IPS DF 4.7 (cell line): ENCODE measurements around the gene LTBP1.

Experiments
- DNase-seq: peaks from one replicate; pipeline ENCODE4 v3.0.0-alpha.2; 2013; ENCODE audit warnings: low spot score; ENCODE audit errors: extremely low read depth

The LTBP1 gene

DNA sequence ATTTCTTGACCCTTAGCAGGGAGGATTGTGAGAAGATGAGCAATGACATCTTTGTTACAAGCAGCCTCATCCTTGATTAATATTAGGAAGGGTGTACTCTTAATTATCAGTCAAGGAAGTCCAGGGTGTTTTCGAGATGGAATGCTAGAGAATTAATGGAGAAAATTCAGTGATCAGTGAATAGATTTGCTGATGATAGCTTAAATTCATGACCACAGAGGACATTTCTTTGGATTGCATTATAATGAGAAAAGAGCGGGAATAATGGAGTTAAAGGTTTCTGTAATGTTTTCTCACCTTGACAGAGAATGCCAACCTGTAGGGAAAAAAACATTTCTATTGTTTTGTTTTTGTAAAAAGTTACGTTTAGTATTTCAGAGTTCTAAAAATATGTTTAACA lies 249.9 kb downstream of the LTBP1 start:
- no peak for DNase-seq

DNA sequence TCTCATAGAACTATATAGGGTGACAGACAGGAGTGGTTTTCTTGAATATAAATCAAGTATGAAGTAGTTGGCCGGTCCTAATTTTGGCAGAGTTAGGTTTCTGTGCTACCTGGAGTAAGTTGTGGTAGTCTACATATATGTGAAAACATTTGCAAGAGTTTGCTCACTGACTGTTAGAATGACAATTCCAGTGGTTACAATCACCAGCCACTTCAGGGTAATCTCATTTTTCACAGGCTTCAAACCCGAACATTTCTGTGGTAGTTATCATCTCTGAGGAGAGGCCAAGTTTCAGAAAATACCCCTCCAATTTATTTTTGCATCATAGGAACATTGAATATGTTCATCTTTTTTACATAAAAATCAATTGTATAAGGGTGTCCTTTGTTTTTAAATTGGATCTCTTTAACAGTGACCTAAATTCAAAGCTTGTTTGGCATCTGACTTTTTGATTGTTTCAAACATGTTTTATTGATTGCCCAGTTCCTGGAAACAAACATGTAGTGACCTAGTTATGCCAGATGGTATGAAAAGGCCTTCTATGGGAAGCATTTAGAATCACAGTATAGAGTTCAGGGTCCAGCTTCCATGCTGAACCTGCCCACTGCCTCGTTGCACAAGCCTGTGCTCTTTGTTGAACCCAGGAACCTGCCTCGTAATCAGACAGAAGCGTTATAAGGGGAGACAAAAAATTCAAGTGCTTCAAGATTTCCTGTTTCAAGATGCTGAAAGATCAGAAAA lies 250.6 kb downstream of the LTBP1 start:
- no peak for DNase-seq

- no peak for DNase-seq
These were observed 256.1 kb downstream of the LTBP1 start for GRCh38 chr2:33202641-33203522.

DNA sequence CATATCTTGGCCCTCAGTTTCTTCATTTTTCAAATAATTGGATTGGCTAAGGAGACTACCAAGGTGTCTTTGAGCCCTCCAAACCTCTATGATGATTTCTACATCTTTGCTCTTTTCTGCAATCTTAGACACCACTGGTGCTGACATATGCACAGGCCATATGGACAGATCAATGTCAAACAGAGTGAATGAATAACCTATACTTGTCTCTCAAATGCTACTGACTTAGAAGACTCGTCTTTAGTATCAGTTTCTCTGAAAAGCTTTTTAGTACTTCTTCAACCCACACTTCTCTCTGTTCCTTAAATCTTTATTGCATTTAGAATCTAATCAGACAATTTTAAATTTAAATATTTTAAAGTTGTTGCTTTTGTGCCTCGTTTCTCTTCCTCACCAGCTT lies 258.2 kb downstream of the LTBP1 start:
- no peak for DNase-seq

DNA sequence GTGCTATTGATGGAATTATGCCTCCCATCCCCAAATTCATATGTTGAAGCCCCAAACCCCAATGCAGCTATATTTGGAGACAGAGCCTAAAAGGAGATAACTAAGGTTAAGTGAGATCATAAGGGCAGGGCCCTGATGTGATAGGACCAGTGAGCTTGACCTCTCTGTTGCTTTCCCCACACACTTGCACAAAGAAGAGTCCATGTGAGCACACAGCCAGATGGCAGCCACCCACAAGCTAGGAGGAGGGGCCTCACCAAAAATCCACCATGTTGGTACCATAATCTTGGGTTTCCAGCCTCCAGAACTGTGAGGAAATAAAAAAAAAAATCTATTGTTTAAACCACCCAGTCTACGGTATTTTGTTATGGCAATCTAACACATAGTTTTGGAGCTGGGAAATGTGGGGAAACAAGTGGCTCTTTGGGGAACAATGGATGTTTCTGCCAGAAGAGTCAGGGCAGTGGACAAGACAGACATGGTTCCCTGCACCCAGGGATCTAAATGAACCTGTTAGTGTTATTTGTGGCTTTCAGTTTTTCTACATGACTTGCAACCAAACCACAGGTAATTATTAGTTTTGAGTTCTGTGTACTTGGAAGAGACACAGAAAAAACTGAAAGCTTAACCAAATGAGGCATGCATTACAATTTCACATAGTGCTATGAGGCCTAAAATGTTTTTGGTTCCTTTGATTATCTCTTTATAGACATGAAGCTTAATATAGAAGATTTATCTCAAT lies 259.1 kb downstream of the LTBP1 start:
- DNase-seq, result no peak

DNA sequence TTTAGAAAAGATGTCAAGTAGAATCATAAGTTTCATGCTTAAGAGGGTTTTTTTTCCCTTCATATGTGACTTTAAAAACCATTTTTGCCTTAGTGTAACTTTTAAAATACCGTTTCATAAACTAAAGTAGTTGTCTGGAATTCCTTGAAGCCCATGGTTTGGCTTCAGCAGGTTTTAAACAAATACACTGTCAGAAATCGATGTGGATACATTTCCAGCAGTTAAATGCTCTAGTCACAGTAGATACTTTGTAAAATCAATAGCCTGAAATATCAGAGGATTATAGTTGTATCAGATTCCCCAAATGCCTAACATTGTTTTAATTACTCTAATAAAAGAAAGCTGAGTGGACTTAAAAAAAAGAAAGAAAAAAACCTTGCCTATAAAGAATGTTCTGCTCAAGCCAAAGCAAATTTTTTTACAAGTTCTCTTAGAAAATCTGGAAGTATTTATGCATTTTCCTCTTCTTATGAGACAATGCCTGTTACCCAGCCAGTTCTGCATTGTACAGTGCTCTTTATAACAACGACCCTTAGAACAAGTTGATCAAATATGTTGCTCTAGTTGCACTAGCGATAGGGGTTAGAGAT lies 260.5 kb downstream of the LTBP1 start:
- no peak for DNase-seq

GRCh38 chr2:33208400-33208799 lies 261.6 kb downstream of the LTBP1 start:
- no peak for DNase-seq

DNA sequence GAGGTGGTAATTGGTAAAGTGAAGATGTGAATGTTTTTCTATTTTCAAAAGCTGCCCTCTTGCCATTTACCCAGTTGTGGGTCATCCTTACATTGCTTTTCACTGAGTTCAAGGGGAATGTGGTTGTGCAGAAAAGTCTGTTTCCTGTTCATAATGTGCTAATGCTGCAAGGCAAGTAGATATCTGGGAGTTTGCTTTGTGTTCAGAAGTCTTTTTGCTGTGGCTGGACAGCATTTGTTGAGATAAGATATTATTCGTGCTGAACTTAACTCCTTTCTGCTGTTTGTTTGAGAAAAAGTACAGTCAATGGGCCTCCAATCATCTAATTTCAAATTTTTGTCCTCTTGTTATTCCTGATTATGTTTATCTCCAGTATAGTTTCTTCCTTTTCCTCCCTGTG lies 263.2 kb downstream of the LTBP1 start:
- no peak for DNase-seq

DNA sequence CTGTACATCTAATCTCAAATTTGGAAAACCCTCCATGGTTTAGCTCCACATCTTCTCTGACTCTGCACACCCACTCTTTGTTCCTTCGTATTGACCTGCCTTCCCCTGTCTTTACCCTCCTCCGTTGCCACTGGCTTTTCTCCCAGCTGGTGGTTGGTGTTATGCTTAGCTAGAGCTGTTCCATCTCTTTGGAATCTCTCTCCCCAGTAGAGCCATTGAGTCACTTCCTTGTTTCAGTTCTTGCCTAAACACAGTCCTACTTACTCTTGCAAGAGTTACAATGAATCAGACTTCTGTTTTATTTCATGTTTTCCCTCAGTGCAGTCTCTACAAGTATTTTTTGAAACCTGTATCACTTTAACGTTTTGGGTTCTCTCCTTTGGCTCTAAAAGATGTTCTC lies 263.9 kb downstream of the LTBP1 start:
- peak; percentile 19 for DNase-seq

DNA sequence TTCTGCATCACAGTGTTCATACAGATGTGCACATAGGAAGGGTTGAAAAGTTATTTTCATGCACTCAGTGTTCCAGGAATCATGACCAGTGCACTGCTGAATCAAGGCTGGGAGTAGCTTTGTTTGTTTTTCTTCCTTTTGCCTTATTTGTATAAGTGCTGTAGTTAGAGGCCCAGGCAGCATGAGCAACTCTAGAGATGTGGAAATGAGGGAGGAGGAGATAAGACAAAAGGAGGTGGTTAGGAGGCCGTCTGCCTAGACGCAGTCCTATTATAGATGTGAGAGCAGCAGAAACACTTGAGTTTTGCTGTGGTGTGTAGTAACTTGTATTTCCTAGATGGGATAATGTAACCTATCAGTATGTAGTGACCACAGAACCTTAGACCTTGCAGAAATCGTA lies 265.4 kb downstream of the LTBP1 start:
- no peak for DNase-seq

DNA sequence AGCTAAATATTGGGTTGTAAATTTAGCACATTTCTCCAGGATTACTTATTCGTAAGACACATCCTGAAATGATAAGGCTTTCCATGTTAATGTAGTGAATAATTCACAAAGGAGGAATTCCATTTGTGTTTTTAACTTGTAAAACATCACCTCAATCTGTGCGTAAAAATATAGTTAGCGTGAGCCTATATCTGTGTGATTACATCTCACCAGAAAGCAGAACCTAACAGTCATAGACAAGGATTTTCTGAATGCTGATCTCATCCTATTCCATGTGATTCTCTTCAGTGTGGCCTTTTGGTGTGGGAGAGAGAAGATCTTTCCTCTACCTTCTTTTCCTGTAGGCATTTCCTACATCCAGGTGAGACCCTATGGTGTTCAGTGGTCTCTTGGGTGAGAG lies 266.5 kb downstream of the LTBP1 start:
- no peak for DNase-seq

DNA sequence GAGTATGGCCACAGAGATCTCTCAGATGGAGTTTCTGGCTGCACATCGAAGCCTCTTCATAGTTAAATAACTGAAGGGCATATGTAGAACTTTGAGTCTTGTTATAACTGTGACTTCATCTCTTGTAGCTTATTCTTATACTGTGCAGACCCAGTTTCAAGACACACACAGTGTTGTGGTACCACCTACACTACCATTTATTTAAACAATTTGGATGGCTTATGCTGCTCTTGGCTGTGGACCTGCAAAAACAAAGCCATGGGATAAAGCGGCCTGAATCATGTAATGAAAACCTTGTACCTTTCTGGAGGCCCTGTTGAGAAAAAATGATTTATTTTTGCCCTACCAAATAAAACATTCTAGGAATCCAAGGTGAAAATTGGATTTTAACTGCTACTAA lies 266.9 kb downstream of the LTBP1 start:
- no peak for DNase-seq

GRCh38 chr2:33214436-33214835 lies 267.7 kb downstream of the LTBP1 start:
- DNase-seq, result no peak

- DNase-seq, result no peak
These were observed 268.1 kb downstream of the LTBP1 start for GRCh38 chr2:33214857-33215256.

DNA sequence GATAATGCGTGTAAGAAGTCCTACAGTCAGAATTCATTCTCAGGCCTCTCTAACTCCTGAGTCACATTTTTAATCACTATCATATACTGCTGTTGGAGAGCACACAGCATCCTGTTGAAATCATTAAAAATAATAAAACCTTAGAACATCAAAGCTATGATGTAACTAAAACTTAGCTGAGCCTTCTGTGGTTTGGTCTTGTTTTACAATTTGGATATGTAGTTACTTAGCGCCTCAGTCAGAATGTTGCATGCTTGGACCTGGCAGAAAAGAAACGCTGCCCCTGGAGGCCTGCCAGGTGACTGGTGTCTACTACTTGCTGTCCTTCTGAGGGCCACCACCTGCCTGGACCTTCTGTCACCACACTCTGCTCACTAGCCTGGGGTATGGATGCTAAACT lies 268.5 kb downstream of the LTBP1 start:
- DNase-seq, result no peak

GRCh38 chr2:33215983-33216382 lies 269.2 kb downstream of the LTBP1 start:
- no peak for DNase-seq

DNA sequence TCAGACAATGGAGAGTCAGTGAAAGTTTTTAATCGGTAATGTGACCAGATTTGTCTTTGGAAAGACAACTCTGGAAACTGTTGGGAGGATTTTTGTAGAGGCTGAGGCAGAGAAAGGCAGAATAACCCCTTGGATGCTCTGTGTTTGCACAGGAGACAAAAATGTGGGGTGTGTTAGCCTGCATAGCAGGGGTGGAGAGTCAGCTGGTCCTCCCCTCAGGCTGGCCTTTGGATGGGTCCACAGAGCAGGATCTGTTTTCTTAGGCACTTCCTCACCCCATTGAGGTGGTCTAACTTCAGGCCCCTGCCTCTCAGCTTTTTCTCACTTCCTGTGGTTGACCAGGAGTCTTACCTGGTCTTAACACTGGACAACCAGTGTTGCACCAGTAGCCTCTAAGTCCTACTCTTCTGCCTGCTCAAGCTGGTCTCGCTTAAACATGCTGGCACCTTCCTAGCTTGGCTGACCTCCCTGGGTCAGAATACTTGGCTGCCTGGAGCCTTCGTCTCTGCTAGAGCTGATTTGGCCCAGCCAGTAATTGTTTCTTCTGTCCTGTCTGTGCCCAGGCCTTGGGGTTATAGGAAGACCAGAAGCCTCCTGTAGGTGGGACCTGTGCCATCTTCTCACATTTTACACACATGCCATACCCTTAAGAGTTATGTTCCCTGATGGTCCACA lies 269.9 kb downstream of the LTBP1 start:
- no peak for DNase-seq

DNA sequence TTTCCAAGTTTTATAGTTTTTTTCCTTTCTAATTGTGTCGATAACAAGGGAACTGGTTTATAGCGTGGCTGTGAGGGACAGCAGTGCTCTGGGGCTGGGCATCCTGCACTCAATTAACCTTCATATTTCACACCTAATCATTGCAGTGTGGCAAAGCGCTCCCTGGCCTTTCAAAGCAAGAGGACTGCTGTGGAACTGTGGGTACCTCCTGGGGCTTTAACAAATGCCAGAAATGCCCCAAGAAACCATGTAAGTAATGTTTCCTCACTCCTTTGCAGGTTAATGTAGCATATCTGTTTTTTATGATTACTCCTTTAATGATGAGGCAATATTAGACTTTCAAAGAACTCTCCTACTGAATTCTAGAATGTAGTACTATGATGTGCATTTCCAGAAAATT lies 270.7 kb downstream of the LTBP1 start:
- DNase-seq, result no peak

- no peak for DNase-seq
These were observed 272.4 kb downstream of the LTBP1 start for GRCh38 chr2:33219114-33219513.

- DNase-seq, result no peak
These were observed 273.1 kb downstream of the LTBP1 start for GRCh38 chr2:33219850-33220275.

DNA sequence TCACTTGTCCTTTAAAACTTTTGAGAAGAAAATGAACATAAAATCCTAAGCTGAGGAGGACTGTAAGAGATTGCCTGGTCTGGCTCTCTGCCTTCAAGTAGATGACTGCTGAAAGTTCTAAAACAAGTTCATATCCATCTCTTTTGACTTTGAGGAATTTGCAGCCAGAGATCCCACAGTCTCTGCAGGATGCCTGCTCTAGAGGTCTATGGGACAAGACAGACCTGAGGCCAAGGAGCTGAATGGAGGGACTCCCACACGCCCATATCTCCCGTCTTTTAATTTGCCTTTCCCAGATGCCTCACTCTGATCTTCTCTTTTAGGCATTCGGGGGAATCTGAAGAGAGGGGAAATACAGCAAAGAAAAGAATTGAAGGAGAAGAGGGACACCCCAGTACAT lies 273.8 kb downstream of the LTBP1 start:
- no peak for DNase-seq
